ENCODE measurements around the gene MRPL21. TPM values are rescaled to one million over a fixed set of nuclear protein-coding genes. Genes with fewer than 3 reads are reported as not detected.

MRPL21 gene
- total RNA-seq, 1 donor from 2014 or later, result 32.9 TPM

GRCh38 chr11:68934321-68934645 lies 30.7 kb upstream of the MRPL21 start:
- H3K4me1 ChIP-seq, result no peaks in the 10 kb centered on the region
- TF ChIP-seq CTCF (IDR thresholded peaks at IDR 0.05), result no peak
- H3K36me3 ChIP-seq, result peaks cover 89% of the 10 kb centered on the region
- no peaks in the 10 kb centered on the region for H3K9me3 ChIP-seq
- no peak for DNase-seq
- no peaks in the 10 kb centered on the region for H3K27me3 ChIP-seq (ENCODE audit: low read depth)
- H3K4me3 ChIP-seq, result no peak overlapping the region
- no peak for ATAC-seq
- intact Hi-C loops (cut with DNase I), result no loop called here
- H3K27ac ChIP-seq, result no peak overlapping the region

GRCh38 chr11:68933605-68934320 lies 30.1 kb upstream of the MRPL21 start:
- ATAC-seq (no peak), DNase-seq (no peak)
- Histone ChIP-seq H3K4me3 (no peak overlapping the region), H3K36me3 (peaks cover 89% of the 10 kb centered on the region), H3K9me3 (no peaks in the 10 kb centered on the region), H3K27ac (no peak overlapping the region), H3K4me1 (no peaks in the 10 kb centered on the region), H3K27me3 (ENCODE audit: low read depth) (no peaks in the 10 kb centered on the region)
- intact Hi-C loops (cut with DNase I), result no loop called here
- no peak for TF ChIP-seq CTCF (IDR thresholded peaks at IDR 0.05)

- DNase-seq (no peak), ATAC-seq (no peak)
- H3K9me3 ChIP-seq, result no peaks in the 10 kb centered on the region
- peaks cover 6% of the 10 kb centered on the region for H3K4me1 ChIP-seq
- no peak overlapping the region for H3K27ac ChIP-seq
- peaks cover 89% of the 10 kb centered on the region for H3K36me3 ChIP-seq
- H3K4me3 ChIP-seq, result no peak overlapping the region
- intact Hi-C loops (cut with DNase I), result no loop called here
- no peak for TF ChIP-seq CTCF (IDR thresholded peaks at IDR 0.05)
- no peaks in the 10 kb centered on the region for H3K27me3 ChIP-seq (ENCODE audit: low read depth)
Observed at GRCh38 chr11:68932933-68933577, 29.4 kb upstream of the MRPL21 start.

GRCh38 chr11:68932358-68932757 lies 28.7 kb upstream of the MRPL21 start:
- Histone ChIP-seq H3K27ac (no peak overlapping the region), H3K4me1 (peaks cover 13% of the 10 kb centered on the region), H3K4me3 (no peak overlapping the region), H3K27me3 (ENCODE audit: low read depth) (no peaks in the 10 kb centered on the region), H3K36me3 (peaks cover 89% of the 10 kb centered on the region), H3K9me3 (no peaks in the 10 kb centered on the region)
- DNase-seq (no peak), ATAC-seq (no peak)
- TF ChIP-seq CTCF (IDR thresholded peaks at IDR 0.05), result no peak
- intact Hi-C loops (cut with DNase I), result no loop called here

GRCh38 chr11:68931911-68932310 lies 28.3 kb upstream of the MRPL21 start:
- ATAC-seq (no peak), DNase-seq (no peak)
- Histone ChIP-seq H3K27ac (no peak overlapping the region), H3K4me1 (peaks cover 18% of the 10 kb centered on the region), H3K36me3 (peaks cover 89% of the 10 kb centered on the region), H3K4me3 (no peak overlapping the region), H3K9me3 (no peaks in the 10 kb centered on the region), H3K27me3 (ENCODE audit: low read depth) (no peaks in the 10 kb centered on the region)
- no peak for TF ChIP-seq CTCF (IDR thresholded peaks at IDR 0.05)
- intact Hi-C loops (cut with DNase I), result no loop called here

Measured in lower lobe of right lung (tissue), 2 donors.